CD14-positive monocyte (primary cell): Measurements from ENCODE around the gene IMMP2L. TPM values are rescaled to one million over a fixed set of nuclear protein-coding genes. Genes with fewer than 3 reads are reported as not detected.

Source experiments
- DNase-seq, 3 donors: peaks; one replicate each; pipeline ENCODE4 v3.0.0-alpha.2; 2011 to 2022
- H2AFZ ChIP-seq: 2 replicates; pipeline ENCODE4 v1.6.0; 2012; ENCODE audit warnings: mild to moderate bottlenecking, low read depth, low read length, inconsistent platforms; ENCODE audit not compliant: insufficient read depth, poor library complexity, severe bottlenecking
- H3K27ac ChIP-seq, 2 donors: 1 replicate in 1 of 2; 2 replicates in 1 of 2; pipeline ENCODE4 v1.5.1; 2012 to 2013; ENCODE audit warnings: low read length in 2 of 2, control low read depth in 1 of 2, inconsistent platforms in 1 of 2, low read depth in 1 of 2, mild to moderate bottlenecking in 1 of 2
- H3K27me3 ChIP-seq, 2 donors: one replicate each; pipeline versions ENCODE4 v1.6.0 to v1.6.1; 2011 to 2013; ENCODE audit warnings: low read length in 2 of 2; ENCODE audit not compliant: control insufficient read depth in 2 of 2, insufficient read depth in 2 of 2
- H3K36me3 ChIP-seq, 2 donors: replicated peaks in 1 of 2; 1 replicate in 1 of 2; 2 replicates in 1 of 2; pipeline versions ENCODE4 v1.5.1 to v1.6.1; 2012 to 2013; ENCODE audit warnings: low read length in 2 of 2, control low read depth in 1 of 2, inconsistent platforms in 1 of 2, mild to moderate bottlenecking in 1 of 2; ENCODE audit not compliant: insufficient read depth in 2 of 2, control insufficient read depth in 1 of 2
- H3K4me1 ChIP-seq, 2 donors: 1 replicate in 1 of 2; 2 replicates in 1 of 2; pipeline versions ENCODE4 v1.5.1 to v1.6.1; 2012 to 2013; ENCODE audit warnings: low read length in 2 of 2, control low read depth in 1 of 2, inconsistent platforms in 1 of 2, mild to moderate bottlenecking in 1 of 2, moderate library complexity in 1 of 2; ENCODE audit not compliant: insufficient read depth in 2 of 2, control insufficient read depth in 1 of 2
- H3K4me2 ChIP-seq: replicated peaks from 2 replicates; pipeline ENCODE3; 2012; ENCODE audit warnings: low read length, moderate library complexity, mild to moderate bottlenecking; ENCODE audit not compliant: poor library complexity, severe bottlenecking; ENCODE audit errors: extremely low read depth
- H3K4me3 ChIP-seq, 3 experiments: fragments of 200-600 bp in 1 of 3; sonication (generic) in 1 of 3; replicated peaks in 1 of 3; 1 replicate in 2 of 3; 2 replicates in 1 of 3; pipeline ENCODE4 v1.5.1; 2011 to 2013; ENCODE audit warnings: low read length in 3 of 3, mild to moderate bottlenecking in 3 of 3, control low read depth in 2 of 3, low read depth in 2 of 3, inconsistent platforms in 1 of 3, moderate library complexity in 1 of 3
- H3K79me2 ChIP-seq: 2 replicates; pipeline ENCODE4 v1.6.0; 2012; ENCODE audit warnings: mild to moderate bottlenecking, control low read depth, inconsistent platforms, low read length, moderate library complexity; ENCODE audit not compliant: insufficient read depth
- H3K9ac ChIP-seq: 2 replicates; pipeline ENCODE4 v1.6.0; 2017; ENCODE audit warnings: low read length, mild to moderate bottlenecking; ENCODE audit not compliant: insufficient read depth, poor library complexity, severe bottlenecking
- H3K9me3 ChIP-seq, 2 donors: replicated peaks in 1 of 2; 1 replicate in 1 of 2; 2 replicates in 1 of 2; pipeline versions ENCODE4 v1.5.1 to v1.6.1; 2012 to 2013; ENCODE audit warnings: low read length in 2 of 2, control low read depth in 1 of 2; ENCODE audit not compliant: control insufficient read depth in 1 of 2, insufficient read depth in 1 of 2
- H4K20me1 ChIP-seq: 2 replicates; pipeline ENCODE4 v1.6.0; 2012; ENCODE audit warnings: mild to moderate bottlenecking, low read length, control low read depth, moderate library complexity; ENCODE audit not compliant: insufficient read depth
- H3K27ac Mint-ChIP-seq, 7 donors: one replicate each; pipeline ENCODE4 v1.8.0; 2020; ENCODE audit warnings: mild to moderate bottlenecking in 7 of 7, mixed read lengths in 7 of 7, moderate library complexity in 6 of 7, inconsistent platforms in 2 of 7
- H3K27me3 Mint-ChIP-seq, 3 donors: one replicate each; pipeline ENCODE4 v1.8.0; 2021 to 2022; ENCODE audit warnings: low read depth in 3 of 3, mild to moderate bottlenecking in 3 of 3, mixed read lengths in 3 of 3, moderate library complexity in 3 of 3, inconsistent platforms in 1 of 3
- H3K36me3 Mint-ChIP-seq, 2 donors: one replicate each; pipeline ENCODE4 v1.8.0; 2020; ENCODE audit warnings: mixed read lengths in 2 of 2, inconsistent platforms in 1 of 2, mild to moderate bottlenecking in 1 of 2
- H3K4me1 Mint-ChIP-seq: one replicate; pipeline ENCODE4 v1.8.0; 2020; ENCODE audit warnings: mild to moderate bottlenecking, mixed read lengths
- H3K4me3 Mint-ChIP-seq, 2 donors: one replicate each; pipeline ENCODE4 v1.8.0; 2020; ENCODE audit warnings: mild to moderate bottlenecking in 2 of 2, mixed read lengths in 2 of 2, moderate library complexity in 1 of 2
- H3K9me3 Mint-ChIP-seq, 7 donors: one replicate each; pipeline ENCODE4 v1.8.0; 2020 to 2022; ENCODE audit warnings: mixed read lengths in 7 of 7, mild to moderate bottlenecking in 6 of 7, moderate library complexity in 6 of 7, inconsistent platforms in 2 of 7
- WGBS: methylation state at CpG from one replicate; pipeline ENCODE4 v1.1.5; 2013; ENCODE audit warnings: missing lambda C conversion rate; ENCODE audit not compliant: insufficient coverage; 5-methylcytosine and 5-hydroxymethylcytosine counted together
- intact Hi-C, 2 donors: fragments of 100-400 bp; cut with micrococcal nuclease; formaldehyde crosslinking; loops; one replicate each; pipeline versions ENCODE4 v1.15.0 to v1.15.1; 2023
- polyA plus RNA-seq, 3 donors: library from polyadenylated mRNA; depleted of rRNA in 1 of 3; unstranded in 2 of 3; stranded (reverse) in 1 of 3; fragments of 300-500 nt in 2 of 3; fragments of >200 nt in 1 of 3; fragmentation: Illumina TruSeq in 2 of 3; gene quantifications; 1 replicate in 2 of 3; 2 replicates in 1 of 3; pipeline ENCODE4 v1.2.3, GENCODE V29; 2012 to 2021
- TF ChIP-seq, protein P1 (sequence below): fragments of 200-600 bp; IDR thresholded peaks from one replicate; pipeline ENCODE4 v1.8.0; 2022; ENCODE audit warnings: antibody characterized with exemption, mild to moderate bottlenecking

IMMP2L gene
- polyA plus RNA-seq, 3 donors: 1.9 to 6.4 (median 6.2) TPM

DNA sequence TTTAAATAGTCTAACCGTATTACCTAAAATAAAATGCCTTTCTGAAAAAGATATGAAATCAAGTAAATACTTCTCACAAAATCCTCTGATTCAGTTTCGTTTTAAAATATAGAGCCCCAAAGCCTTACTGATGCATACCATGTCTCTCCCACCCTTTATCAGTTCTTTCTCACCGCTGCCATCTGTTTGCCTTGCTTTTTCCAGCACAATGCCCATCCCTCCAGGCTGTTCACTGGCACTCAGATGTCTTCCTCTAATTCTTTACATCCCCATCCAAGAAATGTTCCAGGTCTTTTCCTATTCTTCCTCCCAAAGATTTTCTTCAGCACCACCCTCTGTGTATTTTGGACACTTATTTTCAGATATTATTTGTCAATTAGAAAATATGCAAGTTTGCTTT, 587.9 kb downstream of the IMMP2L start:
- Histone ChIP-seq H3K79me2 (no peaks in the 10 kb centered on the region), H3K27ac (no peak overlapping the region), H3K4me3 (no peak overlapping the region), H4K20me1 (no peaks in the 10 kb centered on the region), H3K27me3 (no peaks in the 10 kb centered on the region), H3K9me3 (no peaks in the 10 kb centered on the region), H3K36me3 (no peaks in the 10 kb centered on the region), H3K4me2 (no peak overlapping the region), H3K9ac (no peak overlapping the region), H3K4me1 (no peaks in the 10 kb centered on the region), H2AFZ (no peak overlapping the region)
- Mint-ChIP-seq H3K4me1 (no peaks in the 10 kb centered on the region), H3K36me3 (no peaks in the 10 kb centered on the region), H3K9me3 (peaks cover 0 to 2% (median 0%) of the 10 kb centered on the region in 7 donors), H3K4me3 (no peak overlapping the region), H3K27me3 (no peaks in the 10 kb centered on the region), H3K27ac (no peak overlapping the region)
- TF ChIP-seq, protein P1, sequence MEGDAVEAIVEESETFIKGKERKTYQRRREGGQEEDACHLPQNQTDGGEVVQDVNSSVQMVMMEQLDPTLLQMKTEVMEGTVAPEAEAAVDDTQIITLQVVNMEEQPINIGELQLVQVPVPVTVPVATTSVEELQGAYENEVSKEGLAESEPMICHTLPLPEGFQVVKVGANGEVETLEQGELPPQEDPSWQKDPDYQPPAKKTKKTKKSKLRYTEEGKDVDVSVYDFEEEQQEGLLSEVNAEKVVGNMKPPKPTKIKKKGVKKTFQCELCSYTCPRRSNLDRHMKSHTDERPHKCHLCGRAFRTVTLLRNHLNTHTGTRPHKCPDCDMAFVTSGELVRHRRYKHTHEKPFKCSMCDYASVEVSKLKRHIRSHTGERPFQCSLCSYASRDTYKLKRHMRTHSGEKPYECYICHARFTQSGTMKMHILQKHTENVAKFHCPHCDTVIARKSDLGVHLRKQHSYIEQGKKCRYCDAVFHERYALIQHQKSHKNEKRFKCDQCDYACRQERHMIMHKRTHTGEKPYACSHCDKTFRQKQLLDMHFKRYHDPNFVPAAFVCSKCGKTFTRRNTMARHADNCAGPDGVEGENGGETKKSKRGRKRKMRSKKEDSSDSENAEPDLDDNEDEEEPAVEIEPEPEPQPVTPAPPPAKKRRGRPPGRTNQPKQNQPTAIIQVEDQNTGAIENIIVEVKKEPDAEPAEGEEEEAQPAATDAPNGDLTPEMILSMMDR: no peak
- intact Hi-C loops: no loop called here
- WGBS: 95% methylated on average over 2 of the region's 3 CpGs
- DNase-seq: no peak

DNA sequence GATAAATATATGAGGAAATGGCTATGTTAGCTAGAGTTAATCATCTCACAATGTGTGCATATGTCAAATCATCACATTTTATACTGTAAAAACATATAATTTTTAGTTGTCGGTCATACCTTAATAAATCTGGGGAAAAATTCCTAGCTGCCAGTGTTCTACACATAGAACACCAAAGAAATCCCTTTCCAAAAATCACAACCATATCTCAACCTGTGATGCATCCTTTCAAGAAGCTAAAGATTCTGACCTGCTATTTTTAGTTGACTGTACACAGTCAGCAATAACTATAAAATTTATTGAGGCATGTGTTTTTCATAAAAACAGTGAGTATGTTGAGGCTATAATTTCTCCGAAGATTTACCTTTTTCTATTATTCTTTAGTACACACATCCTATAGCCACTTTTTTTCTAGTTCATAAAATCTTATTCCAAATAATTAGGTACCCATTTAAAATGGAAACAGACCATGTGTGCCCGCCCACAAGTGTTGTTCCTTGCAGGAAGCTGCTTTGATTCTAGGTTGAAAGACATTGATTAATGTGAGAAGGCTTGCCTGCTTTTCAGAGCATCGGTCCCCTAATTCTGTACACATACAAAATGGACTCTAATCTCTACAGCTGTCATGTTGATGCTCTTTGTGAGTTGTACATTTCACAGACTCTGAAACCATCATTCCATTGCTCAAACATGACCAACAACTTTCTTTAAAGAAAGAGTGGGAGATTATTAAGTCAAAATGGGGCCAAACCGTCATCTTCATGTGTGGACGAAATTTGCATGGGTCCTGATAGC, 588.9 kb downstream of the IMMP2L start:
- Mint-ChIP-seq H3K27ac (no peak overlapping the region), H3K27me3 (no peaks in the 10 kb centered on the region)

More for the DNA sequence above, 588.9 kb downstream of the IMMP2L start:
- Mint-ChIP-seq H3K9me3 (peaks cover 0 to 2% (median 0%) of the 10 kb centered on the region in 7 donors), H3K36me3 (no peaks in the 10 kb centered on the region), H3K4me1 (no peaks in the 10 kb centered on the region), H3K4me3 (no peak overlapping the region)
- Histone ChIP-seq H4K20me1 (no peaks in the 10 kb centered on the region), H3K4me1 (no peaks in the 10 kb centered on the region), H2AFZ (no peak overlapping the region), H3K4me3 (no peak overlapping the region), H3K9ac (no peak overlapping the region), H3K27ac (no peak overlapping the region), H3K4me2 (no peak overlapping the region), H3K27me3 (no peaks in the 10 kb centered on the region), H3K9me3 (peaks cover 0 to under 1% of the 10 kb centered on the region in 2 donors), H3K79me2 (no peaks in the 10 kb centered on the region), H3K36me3 (no peaks in the 10 kb centered on the region)
- DNase-seq: no peak
- WGBS: no CpG with 5 or more reads among the region's 6 CpGs
- TF ChIP-seq, protein P1: no peak
- intact Hi-C loops: no loop called here
